Pons (tissue), 1 donor: ENCODE measurements around the gene LRCH4.

Experiments
- DNase-seq: peaks from one replicate; pipeline ENCODE4 v3.0.0-alpha.2; 2016; ENCODE audit warnings: low spot score

The LRCH4 gene

GRCh38 chr7:100604976-100605911, 19.3 kb upstream of the LRCH4 start:
- DNase-seq, result no peak

- DNase-seq, result no peak
Observed at GRCh38 chr7:100604028-100604975, 18.4 kb upstream of the LRCH4 start.

GRCh38 chr7:100603726-100604027, 17.7 kb upstream of the LRCH4 start:
- no peak for DNase-seq

- no peak for DNase-seq
Observed at GRCh38 chr7:100602889-100603725, 17.2 kb upstream of the LRCH4 start.

- no peak for DNase-seq
Observed at GRCh38 chr7:100600730-100601038, 14.8 kb upstream of the LRCH4 start.

GRCh38 chr7:100599911-100600729, 14.2 kb upstream of the LRCH4 start:
- no peak for DNase-seq

- no peak for DNase-seq
Observed at GRCh38 chr7:100598425-100598824, 12.5 kb upstream of the LRCH4 start.

- no peak for DNase-seq
Observed at GRCh38 chr7:100595188-100595587, 9.3 kb upstream of the LRCH4 start.

GRCh38 chr7:100591596-100591995, 5.7 kb upstream of the LRCH4 start:
- DNase-seq, result no peak

- no peak for DNase-seq
Observed at GRCh38 chr7:100590077-100590737, 4.3 kb upstream of the LRCH4 start.

- no peak for DNase-seq
Observed at GRCh38 chr7:100589341-100589947, 3.5 kb upstream of the LRCH4 start.

- no peak for DNase-seq
Observed at GRCh38 chr7:100588438-100588837, 2.5 kb upstream of the LRCH4 start.

- peak; percentile 100 for DNase-seq
Observed at GRCh38 chr7:100586266-100587025, 517 bp upstream of the LRCH4 start, which contains the start of gene FBXO24. Gene FBXO24 (plus strand): TSS chr7:100586328. CDS start chr7:100586626, 298 bp downstream.

- DNase-seq, result peak; percentile 24
Observed at GRCh38 chr7:100584683-100585510, 1.0 kb downstream of the LRCH4 start.

GRCh38 chr7:100584054-100584682, 1.8 kb downstream of the LRCH4 start:
- no peak for DNase-seq

- peak; percentile 67 for DNase-seq
Observed at GRCh38 chr7:100583132-100584053, 2.5 kb downstream of the LRCH4 start.

- no peak for DNase-seq
Observed at GRCh38 chr7:100582650-100583049, 3.3 kb downstream of the LRCH4 start.
